GM12878 (cell line): ENCODE results near the gene RETREG2. TPM values are rescaled to one million over a fixed set of nuclear protein-coding genes. Genes with fewer than 3 reads are reported as not detected.

Source experiments
- BRCA1 ChIP-seq: IDR thresholded peaks from 2 replicates; pipeline ENCODE4 v1.6.1; 2011; ENCODE audit warnings: low read depth, low read length, improper control_type of control experiment
- EGR1 ChIP-seq, 2 experiments: IDR thresholded peaks; 1 replicate in 1 of 2; 2 replicates in 1 of 2; pipeline ENCODE4 v1.6.1; 2011 to 2012; ENCODE audit warnings: low read depth in 2 of 2, low read length in 2 of 2, borderline replicate concordance in 1 of 2, mild to moderate bottlenecking in 1 of 2, moderate library complexity in 1 of 2
- IKZF2 ChIP-seq, 2 experiments: fragments of 450-650 bp; IDR thresholded peaks; 2 replicates each; pipeline ENCODE4 v1.6.1; 2017; ENCODE audit warnings: mild to moderate bottlenecking in 2 of 2, moderate library complexity in 2 of 2
- IRF4 ChIP-seq: IDR thresholded peaks from 2 replicates; pipeline ENCODE4 v1.6.1; 2011; ENCODE audit warnings: low read depth, low read length
- MEF2A ChIP-seq: IDR thresholded peaks from 2 replicates; pipeline ENCODE4 v1.6.1; 2011; ENCODE audit warnings: low read depth, mild to moderate bottlenecking, low read length, moderate library complexity; ENCODE audit not compliant: insufficient read depth
- MTA3 ChIP-seq: IDR thresholded peaks from 2 replicates; pipeline ENCODE4 v1.6.1; 2012; ENCODE audit warnings: low read length, inconsistent platforms, borderline replicate concordance
- NBN ChIP-seq: fragments of 450-650 bp; IDR thresholded peaks from 2 replicates; pipeline ENCODE4 v1.6.1; 2016
- NFXL1 ChIP-seq: fragments of 450-650 bp; IDR thresholded peaks from 2 replicates; pipeline ENCODE4 v1.6.1; 2017; ENCODE audit warnings: antibody characterized with exemption, mild to moderate bottlenecking, borderline replicate concordance
- NR2C2 ChIP-seq: IDR thresholded peaks from 2 replicates; pipeline ENCODE4 v1.6.1; 2011; ENCODE audit warnings: borderline replicate concordance, low read depth; ENCODE audit not compliant: control insufficient read depth, insufficient read length
- PAX5 ChIP-seq: IDR thresholded peaks from 2 replicates; pipeline ENCODE4 v1.6.1; 2011; ENCODE audit warnings: low read depth, low read length, borderline replicate concordance
- PAX8 ChIP-seq: fragments of 450-650 bp; IDR thresholded peaks from 2 replicates; pipeline ENCODE4 v1.6.1; 2017; ENCODE audit warnings: mild to moderate bottlenecking, moderate library complexity
- POLR2AphosphoS5 ChIP-seq: IDR thresholded peaks from 2 replicates; pipeline ENCODE4 v1.6.1; 2011; ENCODE audit warnings: mild to moderate bottlenecking, low read length, inconsistent platforms
- POU2F2 ChIP-seq: IDR thresholded peaks from 3 replicates; pipeline ENCODE4 v1.6.1; 2011; ENCODE audit warnings: low read depth, mild to moderate bottlenecking, low read length, borderline replicate concordance
- SMC3 ChIP-seq: IDR thresholded peaks from 2 replicates; pipeline ENCODE4 v1.6.1; 2011; ENCODE audit warnings: low read length, improper control_type of control experiment, borderline replicate concordance
- SPI1 ChIP-seq: IDR thresholded peaks from 2 replicates; pipeline ENCODE4 v1.6.1; 2011; ENCODE audit warnings: low read depth, mild to moderate bottlenecking, low read length, moderate library complexity, borderline replicate concordance; ENCODE audit not compliant: insufficient read depth
- STAT1 ChIP-seq: fragments of 450-650 bp; conservative IDR thresholded peaks from 2 replicates; pipeline ENCODE4 v1.6.1; 2014; ENCODE audit warnings: antibody characterized with exemption, mild to moderate bottlenecking
- ZNF207 ChIP-seq: fragments of 450-650 bp; IDR thresholded peaks from 2 replicates; pipeline ENCODE4 v1.6.1; 2014; ENCODE audit warnings: antibody characterized with exemption, mild to moderate bottlenecking, borderline replicate concordance
- ZNF24 ChIP-seq: fragments of 450-650 bp; IDR thresholded peaks from 2 replicates; pipeline ENCODE4 v1.6.1; 2017; ENCODE audit warnings: antibody characterized with exemption, mild to moderate bottlenecking
- ZZZ3 ChIP-seq: IDR thresholded peaks from 2 replicates; pipeline ENCODE4 v1.6.1; 2011; ENCODE audit warnings: low read depth; ENCODE audit not compliant: control insufficient read depth, insufficient read length
- polyA plus RNA-seq, 11 experiments: library from polyadenylated mRNA; depleted of rRNA in 4 of 11; unstranded in 6 of 11; stranded (reverse) in 5 of 11; fragments of >200 nt; fragmentation: Nextera tagmentation in 4 of 11; fragmentation: Illumina TruSeq in 1 of 11; extraction: Ambion mirVana in 4 of 11; extraction: Trizol in 1 of 11; gene quantifications; 1 replicate in 1 of 11; 2 replicates in 10 of 11; pipeline versions ENCODE4 v1.2.1 to v1.2.3, GENCODE V29; 2011 to 2016; ENCODE audit warnings: inconsistent platforms in 2 of 11, missing spikeins in 2 of 11, low read depth in 1 of 11
- total RNA-seq, 4 experiments: library from RNA; depleted of rRNA in 3 of 4; stranded (reverse); fragments of >200 nt in 3 of 4; fragmentation: Illumina TruSeq in 1 of 4; extraction: Trizol in 1 of 4; gene quantifications; 2 replicates each; pipeline versions ENCODE4 v1.2.1 to v1.2.3, GENCODE V29; 2013 to 2021
- TF ChIP-seq, protein P1 (sequence below): fragments of 450-650 bp; IDR thresholded peaks from 2 replicates; pipeline ENCODE4 v1.6.1; 2016; ENCODE audit warnings: mild to moderate bottlenecking
- TF ChIP-seq, protein P2 (sequence below): fragments of 150-350 bp; IDR thresholded peaks from 2 replicates; pipeline ENCODE4 v1.6.1; 2016; ENCODE audit warnings: low read depth, low read length
- TF ChIP-seq, protein P3 (sequence below): fragments of 450-650 bp; IDR thresholded peaks from 2 replicates; pipeline ENCODE4 v1.6.1; 2017; ENCODE audit warnings: mild to moderate bottlenecking

The RETREG2 gene
- total and polyA plus RNA-seq, 10 of the 15 experiments (the other 5 are each of a cell fraction or from before 2014, with no cell fraction given), result 10.1 to 72.0 (median 28.3) TPM

DNA sequence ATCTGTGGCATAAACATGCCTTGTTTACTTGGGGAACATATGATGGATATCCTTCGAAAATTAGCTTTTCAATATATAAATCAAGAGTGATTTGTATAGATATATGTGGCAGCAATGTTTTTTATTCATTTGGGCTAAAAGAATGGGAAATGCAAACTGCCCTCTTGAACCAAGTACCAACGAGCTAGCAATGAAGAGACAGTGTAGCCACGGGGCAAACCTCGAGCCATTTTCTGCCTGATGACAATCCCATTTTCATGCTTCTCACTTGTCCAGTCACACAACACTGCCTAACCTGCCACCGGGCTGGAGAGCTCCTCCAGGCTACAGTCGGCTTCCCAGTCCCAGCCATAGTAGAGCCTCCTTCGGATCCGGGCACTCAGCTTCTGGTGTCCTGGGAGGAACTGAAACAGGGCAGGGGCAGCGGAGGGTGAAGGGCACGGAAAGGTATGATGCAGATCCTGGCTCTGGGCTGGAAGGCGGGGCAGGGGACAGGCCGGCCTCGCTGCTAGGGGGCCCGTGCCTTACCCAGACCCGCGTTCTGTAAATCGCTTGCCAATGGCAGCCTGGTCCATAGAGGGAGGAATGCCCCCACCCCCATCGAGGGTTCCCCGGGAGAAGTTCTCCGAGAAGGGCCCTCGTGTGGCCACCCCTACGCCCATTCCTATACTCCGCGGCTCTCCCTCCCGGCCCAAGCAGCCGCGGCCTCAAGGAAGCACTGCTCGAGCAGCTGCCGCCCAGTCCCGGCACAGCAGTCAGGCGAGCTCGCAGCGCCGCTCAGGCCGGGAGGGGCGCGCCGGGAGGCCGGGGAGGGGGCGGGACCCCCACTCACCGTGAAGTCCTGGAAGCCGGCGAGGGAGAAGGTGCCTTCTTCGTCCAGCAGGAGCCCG lies 1.9 kb upstream of the RETREG2 start (continued):
- TF ChIP-seq NFXL1, result no peak
- no peak for TF ChIP-seq EGR1 (IDR thresholded peaks at IDR 0.05; ENCODE audit: borderline replicate concordance in 1 of 2, low read depth in 2 of 2, low read length in 2 of 2)
- TF ChIP-seq STAT1, result no peak
- TF ChIP-seq, protein P1, sequence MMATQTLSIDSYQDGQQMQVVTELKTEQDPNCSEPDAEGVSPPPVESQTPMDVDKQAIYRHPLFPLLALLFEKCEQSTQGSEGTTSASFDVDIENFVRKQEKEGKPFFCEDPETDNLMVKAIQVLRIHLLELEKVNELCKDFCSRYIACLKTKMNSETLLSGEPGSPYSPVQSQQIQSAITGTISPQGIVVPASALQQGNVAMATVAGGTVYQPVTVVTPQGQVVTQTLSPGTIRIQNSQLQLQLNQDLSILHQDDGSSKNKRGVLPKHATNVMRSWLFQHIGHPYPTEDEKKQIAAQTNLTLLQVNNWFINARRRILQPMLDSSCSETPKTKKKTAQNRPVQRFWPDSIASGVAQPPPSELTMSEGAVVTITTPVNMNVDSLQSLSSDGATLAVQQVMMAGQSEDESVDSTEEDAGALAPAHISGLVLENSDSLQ, result no peak
- TF ChIP-seq IRF4, result 0 out of 2 replicates have a peak, but pooled peaks have one; percentile 18
- TF ChIP-seq NBN, result 0 out of 2 replicates have a peak, but pooled peaks have one; percentile 38
- TF ChIP-seq POLR2AphosphoS5, result no peak
- peak; percentile 94 for TF ChIP-seq SPI1
- TF ChIP-seq IKZF2 (IDR thresholded peaks at IDR 0.05), result 0 out of 4 replicates have a peak, but pooled peaks of 1 of the 2 experiments have one; percentile 9
- no peak for TF ChIP-seq MTA3
- TF ChIP-seq POU2F2, result no peak
- no peak for TF ChIP-seq ZNF24
- TF ChIP-seq NR2C2, result no peak
- TF ChIP-seq PAX8, result no peak
- no peak for TF ChIP-seq BRCA1
- TF ChIP-seq ZZZ3, result no peak
- TF ChIP-seq, protein P2, sequence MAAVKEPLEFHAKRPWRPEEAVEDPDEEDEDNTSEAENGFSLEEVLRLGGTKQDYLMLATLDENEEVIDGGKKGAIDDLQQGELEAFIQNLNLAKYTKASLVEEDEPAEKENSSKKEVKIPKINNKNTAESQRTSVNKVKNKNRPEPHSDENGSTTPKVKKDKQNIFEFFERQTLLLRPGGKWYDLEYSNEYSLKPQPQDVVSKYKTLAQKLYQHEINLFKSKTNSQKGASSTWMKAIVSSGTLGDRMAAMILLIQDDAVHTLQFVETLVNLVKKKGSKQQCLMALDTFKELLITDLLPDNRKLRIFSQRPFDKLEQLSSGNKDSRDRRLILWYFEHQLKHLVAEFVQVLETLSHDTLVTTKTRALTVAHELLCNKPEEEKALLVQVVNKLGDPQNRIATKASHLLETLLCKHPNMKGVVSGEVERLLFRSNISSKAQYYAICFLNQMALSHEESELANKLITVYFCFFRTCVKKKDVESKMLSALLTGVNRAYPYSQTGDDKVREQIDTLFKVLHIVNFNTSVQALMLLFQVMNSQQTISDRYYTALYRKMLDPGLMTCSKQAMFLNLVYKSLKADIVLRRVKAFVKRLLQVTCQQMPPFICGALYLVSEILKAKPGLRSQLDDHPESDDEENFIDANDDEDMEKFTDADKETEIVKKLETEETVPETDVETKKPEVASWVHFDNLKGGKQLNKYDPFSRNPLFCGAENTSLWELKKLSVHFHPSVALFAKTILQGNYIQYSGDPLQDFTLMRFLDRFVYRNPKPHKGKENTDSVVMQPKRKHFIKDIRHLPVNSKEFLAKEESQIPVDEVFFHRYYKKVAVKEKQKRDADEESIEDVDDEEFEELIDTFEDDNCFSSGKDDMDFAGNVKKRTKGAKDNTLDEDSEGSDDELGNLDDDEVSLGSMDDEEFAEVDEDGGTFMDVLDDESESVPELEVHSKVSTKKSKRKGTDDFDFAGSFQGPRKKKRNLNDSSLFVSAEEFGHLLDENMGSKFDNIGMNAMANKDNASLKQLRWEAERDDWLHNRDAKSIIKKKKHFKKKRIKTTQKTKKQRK, result no peak
- no peak for TF ChIP-seq SMC3
- TF ChIP-seq, protein P3, sequence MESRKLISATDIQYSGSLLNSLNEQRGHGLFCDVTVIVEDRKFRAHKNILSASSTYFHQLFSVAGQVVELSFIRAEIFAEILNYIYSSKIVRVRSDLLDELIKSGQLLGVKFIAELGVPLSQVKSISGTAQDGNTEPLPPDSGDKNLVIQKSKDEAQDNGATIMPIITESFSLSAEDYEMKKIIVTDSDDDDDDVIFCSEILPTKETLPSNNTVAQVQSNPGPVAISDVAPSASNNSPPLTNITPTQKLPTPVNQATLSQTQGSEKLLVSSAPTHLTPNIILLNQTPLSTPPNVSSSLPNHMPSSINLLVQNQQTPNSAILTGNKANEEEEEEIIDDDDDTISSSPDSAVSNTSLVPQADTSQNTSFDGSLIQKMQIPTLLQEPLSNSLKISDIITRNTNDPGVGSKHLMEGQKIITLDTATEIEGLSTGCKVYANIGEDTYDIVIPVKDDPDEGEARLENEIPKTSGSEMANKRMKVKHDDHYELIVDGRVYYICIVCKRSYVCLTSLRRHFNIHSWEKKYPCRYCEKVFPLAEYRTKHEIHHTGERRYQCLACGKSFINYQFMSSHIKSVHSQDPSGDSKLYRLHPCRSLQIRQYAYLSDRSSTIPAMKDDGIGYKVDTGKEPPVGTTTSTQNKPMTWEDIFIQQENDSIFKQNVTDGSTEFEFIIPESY, result no peak
- peak; percentile 88 for TF ChIP-seq PAX5
- TF ChIP-seq ZNF207, result no peak
- no peak for TF ChIP-seq MEF2A
- TF ChIP-seq, all 136 proteins: peak for 8
